NCI-H1092 (cell line): ENCODE measurements around the gene CEP41.
A peak's percentile ranks its signal among the peaks of the same experiment; 100 is the strongest.

ENCODE experiments used
- DNase-seq: peaks from one replicate; lab custom pipeline; 2025; lab: John Stamatoyannopoulos, UW

CEP41 gene

DNA sequence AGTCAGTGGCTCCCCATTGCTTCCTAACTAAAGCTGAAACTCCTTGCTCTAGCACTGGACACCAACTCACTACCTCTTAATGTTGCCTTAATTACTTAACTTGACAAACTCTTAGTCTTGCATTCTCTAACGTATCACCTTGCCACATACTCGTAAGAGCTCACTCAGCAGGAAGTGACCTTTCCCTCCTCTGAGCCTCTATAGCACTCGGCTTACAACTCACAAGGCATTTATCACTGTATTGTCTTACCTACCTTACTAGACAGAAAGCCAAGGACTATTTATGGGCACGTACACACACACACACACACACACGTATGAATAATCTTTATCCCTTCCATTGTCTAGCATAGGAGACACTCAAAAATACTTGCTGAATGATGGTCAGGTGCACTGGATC, 21.2 kb downstream of the CEP41 start:
- DNase-seq: no peak

DNA sequence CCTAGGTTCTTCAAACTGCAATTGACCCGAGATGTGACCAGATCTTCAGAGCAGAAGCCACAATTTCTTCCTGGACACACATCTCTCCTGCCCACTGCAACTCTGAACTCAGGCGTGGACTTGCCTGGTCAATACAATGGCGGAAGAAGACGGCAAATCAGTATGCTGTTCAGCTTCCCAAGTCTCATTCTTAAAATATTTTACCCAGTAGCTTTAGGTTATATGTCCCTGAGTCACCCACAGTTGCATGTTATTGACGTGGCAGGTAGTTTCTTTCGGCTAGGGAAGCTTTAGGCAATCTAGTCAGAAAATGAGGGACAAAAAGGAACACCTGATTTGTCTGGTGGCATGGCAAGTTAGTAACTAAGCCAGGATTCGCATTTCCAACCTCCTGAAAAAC, 22.5 kb downstream of the CEP41 start:
- no peak for DNase-seq

DNA sequence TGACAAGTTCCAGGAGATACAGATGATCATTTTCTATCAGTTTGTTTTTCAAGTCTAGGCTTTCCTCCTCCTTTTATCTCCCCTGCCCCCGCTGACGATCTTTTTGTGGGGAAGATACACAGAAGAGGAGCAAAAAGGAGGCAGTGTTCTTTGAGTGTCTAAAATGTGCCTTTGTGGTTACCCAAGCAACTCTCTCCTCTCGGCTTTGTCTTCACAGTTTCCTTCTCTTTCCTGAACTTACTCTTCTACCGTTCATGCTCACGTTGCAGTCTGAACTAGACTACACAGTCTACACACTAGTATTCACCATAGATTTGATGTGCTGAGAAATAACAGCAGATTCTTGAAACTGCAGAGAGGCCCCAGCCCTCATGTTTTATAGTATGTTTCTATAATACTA, 23.6 kb downstream of the CEP41 start:
- DNase-seq: no peak

DNA sequence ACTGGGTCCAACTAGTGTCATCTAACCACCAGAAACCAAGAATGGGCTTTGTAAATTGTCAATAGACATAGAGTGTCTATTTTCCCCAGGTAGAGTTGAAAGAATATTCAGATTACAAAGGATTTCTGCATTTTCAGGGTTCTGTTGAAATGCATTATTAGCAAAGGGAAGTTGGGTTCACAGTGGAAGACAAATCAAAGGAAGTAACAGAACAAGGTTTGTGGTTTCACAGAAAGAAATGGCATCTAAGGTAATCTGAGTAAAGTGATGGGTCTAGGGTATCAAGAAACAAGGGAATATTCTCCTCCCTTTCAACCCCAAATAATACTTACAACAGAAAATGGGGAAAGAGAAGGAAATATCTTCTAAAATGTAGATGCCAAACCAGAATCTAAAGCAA, 25.8 kb downstream of the CEP41 start:
- DNase-seq: no peak

DNA sequence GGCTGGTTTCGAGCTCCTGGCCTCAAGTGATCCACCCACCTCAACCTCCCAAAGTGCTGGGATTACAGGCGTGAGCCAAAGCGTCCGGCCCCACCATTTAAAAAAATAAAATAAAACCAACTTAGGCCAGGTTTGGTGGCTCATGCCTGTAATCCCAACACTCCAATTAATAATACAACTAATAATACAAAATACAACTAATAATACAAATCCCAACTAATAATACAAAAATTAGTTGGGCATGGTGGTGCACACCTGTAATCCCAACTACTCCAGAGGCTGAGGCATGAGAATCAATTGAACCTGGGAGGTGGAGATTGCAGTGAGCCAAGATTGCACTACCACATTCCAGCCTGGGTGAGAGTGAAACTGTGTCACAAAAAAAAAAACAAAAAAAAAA, 27.6 kb downstream of the CEP41 start:
- no peak for DNase-seq

DNA sequence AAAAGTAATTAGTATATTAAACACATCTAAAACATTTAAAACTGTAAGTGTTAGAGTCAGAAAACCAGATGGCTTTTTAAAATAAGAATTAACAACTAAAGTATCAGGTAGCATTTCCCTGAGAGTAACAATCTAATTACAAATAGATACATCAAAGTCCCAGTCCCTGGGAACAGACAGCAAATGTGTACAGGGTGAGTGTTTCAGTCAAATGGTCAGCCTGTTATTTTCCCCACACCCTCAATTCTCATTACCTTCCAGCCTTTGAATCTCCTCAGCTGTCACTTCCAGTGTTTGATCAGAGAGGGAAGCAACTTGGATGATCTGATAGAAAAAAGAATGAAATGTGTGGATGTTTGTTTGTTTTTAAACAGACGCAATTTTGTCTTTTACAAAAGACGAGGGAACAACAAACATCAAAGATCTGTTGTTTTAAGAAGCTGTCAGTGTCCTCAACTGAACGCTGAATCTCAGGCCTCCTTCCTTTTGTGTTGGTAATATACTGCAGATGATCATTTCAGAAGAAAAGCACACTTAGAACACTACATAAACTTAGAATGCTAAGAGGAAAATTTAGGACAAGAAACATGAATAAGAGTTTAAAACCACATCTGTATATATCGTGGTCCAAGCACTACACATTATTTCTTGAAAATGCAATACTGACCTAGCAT, 29.8 kb downstream of the CEP41 start:
- DNase-seq: no peak

DNA sequence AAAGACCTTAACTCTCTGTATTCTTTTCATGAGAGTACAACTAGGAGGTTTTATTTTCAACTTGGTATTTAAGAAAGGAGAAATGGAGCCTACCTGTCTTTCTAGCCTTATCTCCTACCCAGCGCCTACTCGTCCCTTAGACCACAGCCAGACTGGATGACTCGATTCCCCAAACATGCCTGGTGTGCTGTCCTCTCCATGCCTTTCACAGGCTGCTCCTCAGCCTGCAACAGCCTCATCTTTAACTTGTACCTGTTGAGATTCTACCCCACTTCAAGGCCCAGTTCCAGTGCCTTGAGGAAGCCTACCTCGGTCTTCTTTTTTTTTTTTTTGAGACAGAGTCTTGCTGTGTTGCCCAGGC, 31.1 kb downstream of the CEP41 start:
- DNase-seq: no peak

DNA sequence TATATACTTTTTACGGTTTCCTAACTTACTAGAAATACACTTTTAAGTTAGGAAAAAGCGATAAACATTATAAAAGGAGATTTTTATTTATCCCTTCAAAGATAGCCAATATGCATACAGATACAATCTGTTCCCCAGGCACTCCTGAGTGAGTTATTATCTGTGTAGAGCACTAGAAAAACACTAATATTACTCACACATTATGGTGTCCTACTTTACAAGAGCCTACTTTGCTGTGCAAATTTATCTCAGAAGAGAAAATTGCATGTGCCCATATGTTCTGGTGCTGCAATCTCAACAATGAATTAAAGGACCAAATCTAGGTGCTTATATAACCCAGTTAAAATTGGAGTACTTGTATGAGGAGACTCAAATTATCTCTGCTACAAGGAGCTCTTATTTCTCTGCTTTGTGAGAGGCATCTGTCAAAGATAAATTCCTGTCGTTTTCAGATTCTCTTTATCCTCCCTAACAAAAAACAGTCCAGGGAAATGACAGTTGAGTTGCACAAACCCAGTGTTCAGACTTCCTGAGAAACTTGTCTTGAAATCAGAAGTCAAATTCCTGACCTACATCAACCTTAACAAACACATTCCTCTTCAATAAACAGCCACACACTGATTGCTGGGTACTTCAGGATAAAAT, 31.6 kb downstream of the CEP41 start:
- DNase-seq: peak; percentile 70

DNA sequence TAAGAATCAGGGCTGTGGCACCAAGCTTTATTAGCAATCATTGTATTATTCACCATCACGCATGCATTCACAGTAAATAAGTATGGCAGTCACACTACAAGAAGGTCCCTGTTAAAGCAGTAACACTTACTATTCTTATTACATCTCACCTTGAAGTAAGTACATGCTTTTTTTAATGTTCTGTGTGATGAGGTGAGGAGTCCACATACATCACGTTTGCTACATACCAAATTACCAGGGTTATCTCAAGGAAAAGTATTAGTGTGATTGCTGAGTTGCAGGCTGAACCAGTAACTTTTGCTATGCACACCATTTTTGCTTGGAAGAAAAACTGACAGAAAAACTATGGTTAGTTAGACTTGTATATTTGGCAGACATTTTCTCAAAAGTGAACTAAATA, 35.8 kb downstream of the CEP41 start:
- DNase-seq: no peak

DNA sequence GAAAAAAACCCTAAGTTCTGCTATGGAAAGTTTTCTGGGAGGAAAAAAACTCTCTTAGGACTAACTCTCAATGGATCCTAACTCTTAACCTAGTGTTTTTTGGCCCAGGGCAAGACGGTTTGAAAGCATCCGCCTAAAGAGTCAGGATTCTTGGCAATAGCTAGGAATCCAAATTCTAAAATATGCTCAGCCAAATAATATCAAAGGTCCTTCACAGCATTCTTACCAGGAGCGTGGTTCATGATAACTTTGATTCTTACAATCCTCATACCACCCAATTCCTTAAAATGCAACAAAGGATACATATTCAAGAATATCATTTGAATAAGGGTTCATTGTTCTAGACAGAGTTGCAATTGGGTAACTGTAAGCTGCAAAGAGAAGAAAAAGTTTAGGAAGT, 39.2 kb downstream of the CEP41 start:
- no peak for DNase-seq

DNA sequence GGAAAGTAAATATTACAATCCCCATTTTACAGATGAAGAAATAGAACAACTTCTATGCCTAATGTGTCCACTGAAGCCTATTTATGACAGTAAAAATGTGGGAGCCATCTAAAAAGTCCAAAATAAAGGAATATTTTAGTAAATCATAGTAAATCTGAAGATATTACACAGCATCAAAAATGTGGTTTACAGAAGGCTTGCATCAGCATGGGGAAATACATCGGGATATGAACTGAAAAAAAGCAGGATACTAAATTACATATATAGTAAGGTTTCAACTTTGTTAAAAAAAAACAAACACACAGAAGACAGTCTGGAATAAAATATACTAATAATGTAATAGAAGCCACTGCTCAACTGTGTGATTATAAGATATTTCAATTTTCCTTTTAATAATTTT, 39.7 kb downstream of the CEP41 start:
- no peak for DNase-seq

DNA sequence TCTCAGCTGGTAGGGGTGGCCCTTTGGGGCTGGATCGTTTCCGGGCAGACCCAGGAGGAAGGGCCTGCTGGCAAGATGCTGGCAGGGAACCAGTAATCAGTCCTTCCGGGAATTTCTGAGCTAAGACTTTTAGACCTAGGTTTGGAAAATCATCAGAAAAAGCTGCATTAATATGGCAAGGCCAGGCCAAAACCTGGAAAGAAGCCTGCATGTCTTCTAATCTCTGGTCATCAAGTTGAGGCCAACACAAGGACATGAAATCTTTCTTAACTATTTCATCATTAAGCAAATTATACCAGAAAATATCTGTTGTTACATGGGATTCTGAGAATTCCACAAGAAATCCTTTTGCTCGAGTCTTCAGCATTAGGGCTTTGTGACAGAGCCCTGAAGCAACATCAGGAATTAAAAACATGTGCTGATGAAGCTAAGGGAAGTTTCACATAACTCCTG, 40.7 kb downstream of the CEP41 start:
- no peak for DNase-seq

DNA sequence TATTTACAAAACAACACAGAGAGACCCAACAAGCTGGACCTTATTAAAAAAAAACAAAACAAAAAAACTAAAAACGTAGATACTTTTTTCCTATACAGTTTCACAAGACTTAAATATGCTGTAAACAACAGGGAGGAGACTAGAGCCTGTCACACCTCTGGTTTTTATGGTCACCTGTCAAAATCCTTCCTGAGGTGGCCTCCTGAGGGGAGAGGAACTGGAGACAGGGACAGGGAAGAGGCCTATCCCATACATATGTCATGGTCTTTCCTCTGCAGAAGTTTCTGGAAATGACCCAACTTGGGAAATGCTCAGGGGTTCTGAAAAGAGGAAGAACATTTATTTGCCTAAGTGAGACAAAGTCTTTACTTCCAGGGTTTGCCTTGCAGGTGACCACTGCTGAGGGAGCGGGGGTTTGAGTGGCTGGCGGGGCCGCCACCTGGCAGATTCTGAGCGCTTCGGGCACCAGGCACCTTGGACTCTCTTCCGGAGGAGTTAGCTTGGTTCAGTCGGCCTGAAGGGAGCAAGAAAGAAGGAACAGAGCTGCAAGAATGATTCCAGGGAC, 42.2 kb downstream of the CEP41 start:
- no peak for DNase-seq

DNA sequence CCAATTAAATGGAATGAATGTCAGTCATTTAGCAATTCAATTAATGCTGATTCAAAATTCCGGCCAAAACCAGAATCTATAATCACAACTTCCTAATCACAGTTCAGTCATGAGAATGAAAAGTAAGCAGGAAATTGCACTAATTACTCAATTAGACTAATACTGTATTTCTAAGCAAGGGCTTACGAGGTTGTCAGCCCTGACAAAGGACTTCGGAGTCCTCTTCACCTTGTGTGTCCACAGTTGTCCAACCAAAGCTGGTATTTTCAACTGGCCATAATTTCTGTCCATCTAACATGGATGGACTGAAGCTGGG, 43.1 kb downstream of the CEP41 start:
- no peak for DNase-seq

DNA sequence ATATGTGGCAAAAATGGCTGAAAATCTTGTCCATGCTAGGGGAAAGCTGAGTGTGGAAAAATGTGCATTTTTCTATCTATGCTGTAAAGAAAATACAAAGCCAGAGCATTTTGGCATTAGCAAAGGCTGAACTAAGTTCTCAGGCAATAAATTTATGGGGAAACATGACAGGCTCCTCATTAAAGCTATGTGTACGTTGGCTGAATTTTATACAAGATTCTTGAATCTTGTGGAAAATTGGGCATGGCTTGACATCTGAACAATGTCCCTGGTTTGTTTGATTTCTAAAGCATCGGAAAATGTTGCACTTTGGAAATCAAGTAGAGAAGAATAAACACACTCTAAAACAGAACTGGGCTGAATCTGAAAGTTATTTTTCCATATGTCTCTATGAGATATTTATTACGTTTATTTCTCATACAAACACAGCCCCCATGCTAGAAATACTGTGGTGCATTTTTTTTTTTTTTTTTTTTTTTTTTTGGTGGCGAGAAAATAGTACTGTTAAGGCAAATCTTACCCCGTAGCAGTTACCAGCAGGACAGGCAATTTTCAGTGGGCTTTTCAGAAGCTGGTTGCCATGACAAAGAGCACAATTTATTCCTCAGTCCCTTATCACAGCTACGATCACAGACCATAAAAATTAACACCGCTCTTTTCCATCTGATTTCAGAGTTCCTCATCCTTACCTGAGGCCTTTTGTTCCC, 43.6 kb downstream of the CEP41 start:
- DNase-seq: no peak

DNA sequence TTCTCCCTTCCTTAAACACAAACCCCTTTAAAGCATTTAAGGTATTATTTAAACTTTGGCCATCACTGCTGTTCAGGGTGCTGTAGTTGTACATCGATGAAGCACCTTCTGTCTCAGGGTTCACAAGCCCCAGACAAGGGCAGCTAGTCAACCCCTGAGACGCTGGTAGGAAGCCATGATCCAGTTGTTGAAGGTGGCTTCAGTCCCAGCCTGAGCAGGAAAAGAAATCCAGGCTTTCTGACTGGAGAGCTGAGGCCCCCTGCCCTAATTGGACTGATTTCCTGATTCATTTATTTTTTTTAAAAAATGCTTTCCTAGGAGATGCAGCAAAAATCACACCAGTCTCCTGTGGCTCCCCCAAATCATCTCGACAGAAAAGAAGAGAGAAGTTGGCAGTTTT, 44.7 kb downstream of the CEP41 start:
- no peak for DNase-seq

DNA sequence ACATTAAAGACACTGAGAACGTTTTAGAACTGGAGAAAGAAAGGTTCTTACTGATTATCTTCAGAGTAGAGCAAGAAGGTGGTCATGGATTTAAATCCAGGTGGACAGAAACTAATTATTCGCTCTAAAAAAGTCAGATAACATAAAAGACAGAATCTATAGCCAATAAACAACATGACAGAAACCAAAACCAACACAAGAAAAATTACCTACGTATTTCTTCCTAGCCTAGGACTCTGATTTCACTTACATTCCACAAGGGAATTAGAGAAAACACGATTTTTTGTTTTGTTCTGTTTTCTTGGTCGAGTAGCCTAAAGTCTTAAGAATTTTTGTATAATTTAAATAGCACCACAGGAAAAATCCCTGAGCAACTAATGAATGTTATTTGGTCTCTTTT, 45.4 kb downstream of the CEP41 start:
- DNase-seq: no peak

DNA sequence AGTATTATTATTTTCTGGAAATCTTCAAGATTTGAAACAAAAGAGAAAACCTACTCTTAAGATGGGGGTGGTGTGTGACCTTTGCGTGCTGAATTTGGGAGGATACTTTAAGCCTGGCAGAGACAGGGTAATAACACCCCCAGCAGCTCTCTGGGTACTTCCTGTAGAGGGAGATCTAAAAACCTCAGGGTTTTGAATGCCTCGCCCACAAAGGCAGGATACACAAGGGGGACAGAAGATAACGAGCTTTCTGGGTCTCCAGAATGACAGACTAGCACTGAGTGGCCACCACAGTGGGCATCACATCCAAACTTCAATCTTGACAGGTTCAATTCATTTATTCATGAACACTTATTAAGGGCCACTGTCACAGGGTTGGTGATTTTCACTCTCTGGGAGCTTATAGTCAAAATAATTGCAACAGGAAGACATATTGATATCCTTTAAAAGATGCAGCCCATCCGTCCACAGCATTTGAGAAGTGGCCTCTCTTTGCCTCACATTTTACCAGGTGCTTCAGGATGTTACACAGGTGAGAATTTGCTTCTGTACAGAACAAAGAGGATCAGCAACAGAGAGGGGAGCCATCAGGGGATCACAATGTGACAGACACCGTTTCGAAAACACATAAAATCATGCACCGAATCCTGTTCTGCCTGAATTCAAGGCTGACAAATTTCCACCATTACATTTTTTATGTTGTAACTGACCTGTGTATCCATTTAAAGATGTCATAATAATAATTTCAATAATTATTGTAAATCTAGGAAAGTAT, 46.2 kb downstream of the CEP41 start:
- DNase-seq: no peak

DNA sequence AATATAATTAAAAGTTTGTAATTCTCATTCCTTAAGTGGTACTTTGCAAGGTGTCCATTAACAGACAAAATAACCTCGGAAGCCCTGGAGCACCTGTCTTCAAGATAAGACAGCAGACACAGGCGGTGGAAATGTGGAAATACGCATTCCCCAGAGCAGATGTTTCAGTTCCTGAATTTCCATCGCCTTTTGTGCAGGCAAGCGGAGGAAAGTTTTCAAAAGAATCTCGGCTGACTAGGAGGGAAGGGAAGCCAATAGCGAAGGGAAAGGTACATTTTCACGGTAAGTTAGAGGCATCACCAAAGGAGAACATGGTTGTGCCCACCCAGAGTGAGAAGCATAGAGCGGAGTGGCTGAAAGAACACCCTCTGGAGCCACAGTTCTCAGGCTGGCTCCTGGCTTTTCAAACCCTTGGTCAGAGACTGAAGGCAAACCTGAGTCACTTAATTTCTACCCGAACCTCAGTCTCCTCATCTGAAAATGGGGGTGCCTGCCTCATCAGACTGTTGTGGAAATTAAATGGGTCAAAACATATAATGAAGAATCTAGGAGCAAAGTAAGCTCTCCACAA, 46.9 kb downstream of the CEP41 start:
- DNase-seq: no peak

DNA sequence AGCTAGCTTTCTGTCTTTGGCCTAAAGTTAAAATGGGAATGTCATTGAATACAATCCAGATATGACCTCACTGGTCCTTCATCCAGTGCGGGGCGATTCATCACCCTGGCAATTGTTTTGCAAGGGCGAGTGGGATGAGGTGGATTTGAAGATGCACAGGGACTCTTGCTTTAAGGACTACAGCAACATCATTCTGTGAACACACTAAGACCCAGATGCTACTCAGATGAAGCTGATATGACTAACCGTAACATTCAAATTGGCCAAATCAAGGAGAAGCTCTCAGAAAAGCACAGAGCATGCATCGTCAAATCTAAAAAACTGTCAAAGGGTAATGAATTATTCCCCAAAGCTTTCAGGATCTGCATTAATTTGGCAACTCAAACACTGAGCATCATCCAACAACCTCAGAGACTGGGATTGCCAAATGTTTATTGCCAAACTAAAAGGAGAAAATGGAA, 47.7 kb downstream of the CEP41 start:
- no peak for DNase-seq

DNA sequence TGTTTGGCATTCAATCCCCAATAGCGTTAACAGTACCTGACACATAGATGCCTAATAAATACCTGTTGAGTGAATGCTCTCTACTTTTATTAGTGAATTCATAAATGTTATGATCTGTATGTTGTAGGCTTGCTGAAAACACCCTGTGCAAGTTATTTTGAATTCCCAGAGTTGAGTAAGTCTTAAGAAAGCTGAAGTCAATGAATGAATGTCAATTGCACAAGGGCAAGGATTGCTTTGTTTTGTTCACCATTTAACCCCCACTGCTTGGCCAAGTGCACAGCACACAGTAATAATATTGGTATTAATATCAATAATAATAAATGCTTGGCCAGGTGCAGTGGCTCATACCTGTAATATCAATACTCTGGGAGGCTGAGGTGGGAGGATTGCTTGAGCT, 50.3 kb downstream of the CEP41 start:
- DNase-seq: no peak

DNA sequence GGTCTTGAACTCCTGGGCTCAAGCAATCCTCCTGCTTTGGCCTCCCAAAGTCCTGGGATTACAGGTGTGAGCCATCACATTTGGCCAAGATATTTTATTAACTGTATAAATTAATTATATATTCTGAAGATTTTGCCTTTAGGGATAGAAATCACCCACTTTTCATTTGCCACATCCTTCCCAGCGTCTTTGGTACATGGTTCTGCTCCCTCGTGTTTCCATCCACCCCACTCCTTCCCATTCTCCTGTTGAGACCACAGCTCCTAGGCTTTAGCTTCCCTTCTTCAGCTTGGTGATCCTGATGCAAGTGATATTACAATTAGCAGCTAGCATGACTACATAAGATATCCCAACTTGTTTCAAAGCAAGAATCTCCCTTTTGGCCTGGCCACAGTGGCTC, 52.1 kb downstream of the CEP41 start:
- DNase-seq: no peak
